Stimulated activated CD4-positive, alpha-beta T cell treated with anti-CD3 and anti-CD28 coated beads, Interleukin-15, amount 100 ng/mL, for 1 hour (primary cell): Measurements from ENCODE around the gene UXT.
"Not testable (repeated sequence)": the region's sequence is repeated elsewhere in the genome, so short reads cannot be mapped to it uniquely, and the experiment has no call there.

Experiments used
- DNase-seq, 2 donors: peaks; one replicate each; pipeline ENCODE4 v3.0.0-alpha.2; 2020; ENCODE audit warnings: low read depth in 1 of 2, low spot score in 1 of 2

The UXT gene

DNA sequence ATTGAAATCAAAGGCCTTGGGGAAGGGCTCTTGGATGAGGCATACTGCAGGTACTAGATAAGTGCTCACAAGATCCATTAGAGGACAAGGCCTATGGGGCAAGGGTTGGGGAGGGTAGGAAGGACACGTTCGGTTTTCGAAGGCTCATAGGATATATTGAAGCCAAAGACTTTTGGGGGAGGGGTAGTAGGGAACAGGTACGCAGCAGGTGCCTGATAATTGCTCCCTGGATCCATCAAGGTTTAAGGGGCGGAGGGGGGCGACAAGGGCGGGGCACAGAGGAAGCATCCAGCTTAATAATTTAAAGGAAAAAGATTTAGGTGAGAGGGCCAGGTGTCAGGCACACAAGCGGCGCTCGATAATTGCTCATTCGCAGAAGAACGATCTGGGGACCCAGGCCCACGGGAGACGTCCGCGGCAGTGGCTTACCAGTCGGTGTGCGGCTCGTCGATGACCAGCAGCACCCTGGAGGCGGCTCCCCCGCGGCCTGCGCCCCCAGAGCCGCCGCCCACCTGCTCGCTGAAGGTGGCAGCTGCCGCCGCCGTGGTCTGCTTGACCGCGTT is 40.0 kb downstream of the UXT start:
- DNase-seq = no peak

DNA sequence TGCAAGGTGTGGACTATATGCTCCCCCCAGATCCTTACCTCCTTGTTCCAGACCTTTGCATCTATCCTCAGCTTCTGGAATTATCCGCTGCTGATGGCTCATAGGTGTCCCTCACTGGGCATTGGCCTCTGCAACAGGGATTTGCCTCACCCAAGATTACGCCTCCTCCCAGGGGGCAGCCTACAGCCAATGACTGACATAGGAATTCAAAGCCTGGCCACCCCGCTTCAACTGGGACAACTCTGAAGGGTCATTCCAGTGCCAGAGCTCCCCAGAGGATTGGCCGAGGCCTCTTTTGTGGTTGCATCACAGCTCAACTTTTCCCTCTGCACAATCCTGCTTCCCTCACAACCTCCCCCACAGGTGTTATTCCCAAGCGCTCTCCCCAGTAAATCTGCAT is 44.4 kb downstream of the UXT start:
- DNase-seq = no peak

DNA sequence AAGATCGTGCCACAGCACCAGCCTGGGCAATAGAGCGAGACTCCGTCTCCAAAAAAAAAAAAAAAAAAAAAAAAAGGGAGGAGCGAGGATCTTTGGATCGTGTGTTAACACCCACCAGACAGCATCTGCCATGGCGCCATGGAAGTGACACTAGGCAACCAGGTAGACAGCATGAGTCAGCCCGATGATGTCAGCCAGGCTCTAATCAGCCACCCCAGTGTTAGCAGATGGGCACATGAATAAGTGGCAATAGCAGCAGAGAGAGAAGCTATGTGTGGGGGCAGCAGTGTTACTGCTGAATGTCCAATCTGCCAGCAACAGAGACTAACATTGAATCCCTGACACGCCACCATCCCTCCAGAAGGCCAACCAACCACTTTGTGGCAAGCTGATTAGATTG is 45.9 kb downstream of the UXT start:
- DNase-seq = no peak

DNA sequence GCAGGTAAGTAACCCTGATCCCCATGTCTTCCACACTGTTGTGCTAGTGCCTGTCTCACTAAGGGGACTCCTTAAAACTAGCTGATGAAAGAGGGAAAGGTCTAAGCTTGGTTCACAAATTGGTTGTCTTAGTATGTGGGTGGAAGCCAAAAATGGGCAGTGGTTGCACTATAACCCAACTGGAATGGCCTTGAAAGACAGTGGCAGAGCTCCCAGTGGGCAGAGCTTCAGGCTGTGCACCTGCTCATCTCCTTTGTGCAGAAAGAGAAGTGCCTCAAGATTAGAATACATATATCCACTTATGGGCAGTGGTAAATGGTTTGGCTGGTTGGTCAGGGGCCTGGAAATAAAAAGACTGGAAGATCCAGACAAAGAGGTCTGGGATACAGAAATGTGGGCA is 46.6 kb downstream of the UXT start:
- DNase-seq = no peak

DNA sequence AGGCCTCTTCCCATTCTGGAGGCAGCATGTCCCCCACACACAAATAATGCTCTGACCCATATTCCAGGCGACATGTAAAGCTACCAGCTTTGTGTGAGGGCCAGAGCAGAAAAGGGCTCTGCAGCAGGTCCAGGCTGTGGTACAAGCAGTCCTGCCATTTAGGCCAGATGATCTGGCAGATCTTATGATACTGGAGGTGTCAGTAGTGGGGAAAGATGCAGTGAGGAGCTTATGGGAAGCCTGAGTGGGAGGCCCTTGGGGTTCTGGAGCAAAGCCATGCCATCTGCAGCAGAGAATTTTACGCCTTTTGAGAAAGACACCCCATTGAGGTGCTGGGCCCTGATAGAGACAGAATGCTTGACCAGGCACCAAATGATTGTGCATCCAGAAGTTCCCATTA is 47.1 kb downstream of the UXT start:
- no peak for DNase-seq

- DNase-seq = no peak
These were observed 47.5 kb downstream of the UXT start for GRCh38 chrX:47611489-47611888.

DNA sequence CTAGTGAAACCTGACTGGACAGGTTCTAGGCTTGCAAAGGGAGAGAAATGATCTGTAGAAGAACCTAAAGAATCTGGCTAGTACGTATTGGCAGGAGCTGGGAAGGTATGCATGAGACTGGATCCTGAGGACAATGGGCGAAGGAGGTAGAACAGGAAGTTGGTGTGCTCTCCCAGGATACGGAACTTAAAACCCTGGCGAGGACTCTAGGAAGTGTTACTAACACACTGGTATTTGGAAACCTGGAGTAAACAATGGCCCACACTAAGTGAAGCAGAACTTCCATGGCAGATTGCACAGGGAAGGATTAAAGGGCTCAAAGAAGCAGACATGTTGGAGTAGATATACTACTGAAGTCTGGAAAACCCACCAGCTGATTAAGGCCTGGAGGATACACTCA is 48.5 kb downstream of the UXT start:
- DNase-seq = no peak

GRCh38 chrX:47608130-47608810 is 50.7 kb downstream of the UXT start:
- DNase-seq = no peak

DNA sequence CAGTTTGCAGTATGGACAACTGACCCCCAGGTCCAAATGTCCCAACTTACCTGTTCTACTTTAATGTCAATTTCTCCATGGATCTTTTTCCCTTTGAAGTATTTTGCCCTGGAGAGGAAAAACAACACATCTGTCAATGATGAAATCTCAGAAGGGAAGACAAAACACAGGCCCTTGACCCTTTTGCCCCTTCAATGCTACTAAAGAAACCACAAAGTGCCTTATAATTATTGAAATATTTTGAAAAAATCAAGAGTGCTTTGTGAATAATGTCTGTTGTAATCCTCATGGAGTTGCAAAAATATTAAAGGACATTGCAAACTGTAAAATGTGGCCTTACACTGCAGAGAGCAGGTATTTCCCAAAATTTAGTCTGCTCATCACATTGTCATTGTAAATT is 51.9 kb downstream of the UXT start:
- DNase-seq = no peak

DNA sequence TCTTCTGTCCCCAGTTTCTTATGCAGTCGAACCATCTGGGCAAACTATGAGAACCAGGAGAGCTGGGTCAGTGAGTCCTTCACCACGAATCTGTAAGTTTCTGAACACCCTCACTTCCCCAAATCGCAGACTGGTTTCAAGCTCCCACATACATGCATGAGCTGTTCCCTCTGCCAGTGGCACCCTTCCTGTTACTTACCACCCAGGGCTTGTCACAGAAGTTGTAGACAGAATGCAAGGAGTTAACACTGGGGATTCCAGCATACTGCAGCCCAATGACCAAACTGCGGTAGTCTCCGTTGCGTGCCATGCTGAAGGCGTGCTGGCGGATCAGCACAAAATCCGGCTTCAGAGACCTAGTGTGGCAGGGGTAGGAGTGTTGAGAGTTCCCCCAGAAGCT is 54.0 kb downstream of the UXT start:
- DNase-seq = no peak

GRCh38 chrX:47603125-47603524 is 55.9 kb downstream of the UXT start:
- DNase-seq = not testable (repeated sequence)
